Measurements from ENCODE around the gene PCDH9. TPM values are rescaled to one million over a fixed set of nuclear protein-coding genes. Genes with fewer than 3 reads are reported as not detected.

Gene PCDH9
- total RNA-seq, 1 experiment from 2014 or later = 4.2 TPM

- H3K4me3 ChIP-seq (ENCODE audit: low read depth in 2 of 2, low read length in 2 of 2) = no peak overlapping the region
- no peaks in the 10 kb centered on the region for H3K27me3 ChIP-seq (ENCODE audit: control insufficient read depth, insufficient read depth, low read length)
- BruUV-seq (replicated peaks) = no TSS peak
- POLR2A ChIA-PET = interaction anchor here (0.6 kb wide), 1 partner anchor 733 kb away, joined by 3 read pairs; no protein-coding TSS in a partner anchor
- no peak for DNase-seq (ENCODE audit: low read depth, low spot score)
- no peaks in the 10 kb centered on the region for H3K36me3 ChIP-seq (ENCODE audit: control insufficient read depth, insufficient read depth, low read length)
- no peak for ATAC-seq
- H3K27ac ChIP-seq (ENCODE audit: low read length) = no peak overlapping the region
- CTCF ChIA-PET = no interaction called here
- H3K4me1 ChIP-seq (ENCODE audit: control insufficient read depth, insufficient read depth, low read length) = no peaks in the 10 kb centered on the region
- intact Hi-C loops (cut with micrococcal nuclease; ENCODE audit: unreplicated experiment) = no loop called here
- no peaks in the 10 kb centered on the region for H3K9me3 ChIP-seq (ENCODE audit: control insufficient read depth, insufficient read depth, low read depth, low read length)
- in situ Hi-C loops (cut with HindIII; ENCODE audit: low pct_unique_long_range_greater_than_20kb, low sequenced_read_pairs) = no loop called here
- TF ChIP-seq, protein P1, sequence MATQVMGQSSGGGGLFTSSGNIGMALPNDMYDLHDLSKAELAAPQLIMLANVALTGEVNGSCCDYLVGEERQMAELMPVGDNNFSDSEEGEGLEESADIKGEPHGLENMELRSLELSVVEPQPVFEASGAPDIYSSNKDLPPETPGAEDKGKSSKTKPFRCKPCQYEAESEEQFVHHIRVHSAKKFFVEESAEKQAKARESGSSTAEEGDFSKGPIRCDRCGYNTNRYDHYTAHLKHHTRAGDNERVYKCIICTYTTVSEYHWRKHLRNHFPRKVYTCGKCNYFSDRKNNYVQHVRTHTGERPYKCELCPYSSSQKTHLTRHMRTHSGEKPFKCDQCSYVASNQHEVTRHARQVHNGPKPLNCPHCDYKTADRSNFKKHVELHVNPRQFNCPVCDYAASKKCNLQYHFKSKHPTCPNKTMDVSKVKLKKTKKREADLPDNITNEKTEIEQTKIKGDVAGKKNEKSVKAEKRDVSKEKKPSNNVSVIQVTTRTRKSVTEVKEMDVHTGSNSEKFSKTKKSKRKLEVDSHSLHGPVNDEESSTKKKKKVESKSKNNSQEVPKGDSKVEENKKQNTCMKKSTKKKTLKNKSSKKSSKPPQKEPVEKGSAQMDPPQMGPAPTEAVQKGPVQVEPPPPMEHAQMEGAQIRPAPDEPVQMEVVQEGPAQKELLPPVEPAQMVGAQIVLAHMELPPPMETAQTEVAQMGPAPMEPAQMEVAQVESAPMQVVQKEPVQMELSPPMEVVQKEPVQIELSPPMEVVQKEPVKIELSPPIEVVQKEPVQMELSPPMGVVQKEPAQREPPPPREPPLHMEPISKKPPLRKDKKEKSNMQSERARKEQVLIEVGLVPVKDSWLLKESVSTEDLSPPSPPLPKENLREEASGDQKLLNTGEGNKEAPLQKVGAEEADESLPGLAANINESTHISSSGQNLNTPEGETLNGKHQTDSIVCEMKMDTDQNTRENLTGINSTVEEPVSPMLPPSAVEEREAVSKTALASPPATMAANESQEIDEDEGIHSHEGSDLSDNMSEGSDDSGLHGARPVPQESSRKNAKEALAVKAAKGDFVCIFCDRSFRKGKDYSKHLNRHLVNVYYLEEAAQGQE (IDR thresholded peaks at IDR 0.05; ENCODE audit: insufficient read depth in 1 of 2, low read depth in 2 of 2, low read length in 1 of 2) = no peak
- TF ChIP-seq POLR2AphosphoS5 (IDR thresholded peaks at IDR 0.05; ENCODE audit: low read depth, low read length) = no peak
- no peak for TF ChIP-seq TCF7L2 (IDR thresholded peaks at IDR 0.05; ENCODE audit: low read depth, low read length)
- no peak for TF ChIP-seq CTCF (IDR thresholded peaks at IDR 0.05)
- no peak for TF ChIP-seq SIN3A (IDR thresholded peaks at IDR 0.05; ENCODE audit: borderline replicate concordance, insufficient read depth, low read depth, low read length)
Observed at GRCh38 chr13:67147342-67148133, 82.6 kb downstream of the PCDH9 start.

GRCh38 chr13:67146523-67147130 is 83.5 kb downstream of the PCDH9 start:
- in situ Hi-C loops (cut with HindIII; ENCODE audit: low pct_unique_long_range_greater_than_20kb, low sequenced_read_pairs) = no loop called here
- DNase-seq (ENCODE audit: low read depth, low spot score) (no peak), ATAC-seq (no peak)
- H3K27me3 ChIP-seq (ENCODE audit: control insufficient read depth, insufficient read depth, low read length) = no peaks in the 10 kb centered on the region
- H3K36me3 ChIP-seq (ENCODE audit: control insufficient read depth, insufficient read depth, low read length) = no peaks in the 10 kb centered on the region
- intact Hi-C loops (cut with micrococcal nuclease; ENCODE audit: unreplicated experiment) = no loop called here
- TF ChIP-seq TCF7L2 (IDR thresholded peaks at IDR 0.05; ENCODE audit: low read depth, low read length) = no peak
- no peak for TF ChIP-seq SIN3A (IDR thresholded peaks at IDR 0.05; ENCODE audit: borderline replicate concordance, insufficient read depth, low read depth, low read length)
- TF ChIP-seq CTCF (IDR thresholded peaks at IDR 0.05) = no peak
- TF ChIP-seq, protein P1 (IDR thresholded peaks at IDR 0.05; ENCODE audit: insufficient read depth in 1 of 2, low read depth in 2 of 2, low read length in 1 of 2) = no peak
- no peak for TF ChIP-seq POLR2AphosphoS5 (IDR thresholded peaks at IDR 0.05; ENCODE audit: low read depth, low read length)
- H3K9me3 ChIP-seq (ENCODE audit: control insufficient read depth, insufficient read depth, low read depth, low read length) = no peaks in the 10 kb centered on the region
- H3K4me1 ChIP-seq (ENCODE audit: control insufficient read depth, insufficient read depth, low read length) = no peaks in the 10 kb centered on the region
- POLR2A ChIA-PET = no interaction called here
- no peak overlapping the region for H3K27ac ChIP-seq (ENCODE audit: low read length)
- CTCF ChIA-PET = no interaction called here
- H3K4me3 ChIP-seq (ENCODE audit: low read depth in 2 of 2, low read length in 2 of 2) = no peak overlapping the region
- no TSS peak for BruUV-seq (replicated peaks)
